Gastrocnemius medialis (tissue), 4 donors: Measurements from ENCODE around the gene PBX1. TPM values are rescaled to one million over a fixed set of nuclear protein-coding genes. Genes with fewer than 3 reads are reported as not detected.

Source experiments
- ATAC-seq, 2 donors: fragments of 150-250 bp; one replicate each; pipeline ENCODE4 v1.9.1; 2016
- DNase-seq, 2 donors: peaks; one replicate each; pipeline ENCODE4 v3.0.0-alpha.2; 2019
- H3K27ac ChIP-seq, 4 donors: fragments of 200-600 bp; sonication (generic); 1 replicate in 1 of 4; 2 replicates in 3 of 4; pipeline ENCODE4 v1.5.1; 2016 to 2018; ENCODE audit warnings: mild to moderate bottlenecking in 2 of 4, moderate library complexity in 1 of 4
- H3K27me3 ChIP-seq, 3 donors: fragments of 200-600 bp; sonication (generic) in 2 of 3; 1 replicate in 1 of 3; 2 replicates in 2 of 3; pipeline versions ENCODE4 v1.5.1 to v1.6.0; 2016 to 2019; ENCODE audit warnings: mild to moderate bottlenecking in 1 of 3, moderate library complexity in 1 of 3
- H3K36me3 ChIP-seq, 2 donors: fragments of 200-600 bp; sonication (generic) in 1 of 2; one replicate each; pipeline ENCODE4 v1.5.1; 2017 to 2018
- H3K4me1 ChIP-seq, 2 donors: fragments of 200-600 bp; sonication (generic) in 1 of 2; one replicate each; pipeline ENCODE4 v1.5.1; 2016 to 2017; ENCODE audit warnings: mild to moderate bottlenecking in 2 of 2
- H3K4me3 ChIP-seq, 4 donors: fragments of 200-600 bp; sonication (generic) in 3 of 4; 1 replicate in 1 of 4; 2 replicates in 3 of 4; pipeline ENCODE4 v1.5.1; 2016 to 2019; ENCODE audit warnings: mild to moderate bottlenecking in 2 of 4
- H3K9me3 ChIP-seq, 3 donors: fragments of 200-600 bp; sonication (generic) in 2 of 3; 1 replicate in 1 of 3; 2 replicates in 2 of 3; pipeline ENCODE4 v1.5.1; 2016 to 2019
- POLR2A ChIP-seq, 2 donors: fragments of 450-650 bp; IDR thresholded peaks; one replicate each; pipeline ENCODE4 v1.6.1; 2017; ENCODE audit warnings: antibody characterized with exemption in 2 of 2, mild to moderate bottlenecking in 2 of 2, moderate library complexity in 2 of 2
- in situ Hi-C, 4 donors: fragments of 200-750 bp; cut with MboI; loops; one replicate each; pipeline versions ENCODE4 v1.15.0 to v1.8.0; 2017; ENCODE audit warnings: low sequenced_read_pairs in 4 of 4
- intact Hi-C: fragments of 100-400 bp; cut with DNase I; formaldehyde crosslinking; loops from one replicate; pipeline ENCODE4 v1.15.1; 2023; ENCODE audit warnings: low total_unique reads
- total RNA-seq, 4 donors: library from RNA; depleted of rRNA; stranded (reverse); fragments of >200 nt; gene quantifications; one replicate each; pipeline versions ENCODE4 v1.1.0 to v1.2.3, GENCODE V29; 2016
- TF ChIP-seq, protein P1 (sequence below), 5 experiments: fragments of 450-650 bp in 3 of 5; fragments of 200-600 bp in 2 of 5; sonication (generic) in 2 of 5; IDR thresholded peaks in 4 of 5; conservative IDR thresholded peaks in 1 of 5; 1 replicate in 4 of 5; 2 replicates in 1 of 5; pipeline ENCODE4 v1.5.1; 2016 to 2019; ENCODE audit warnings: antibody characterized with exemption in 5 of 5, mild to moderate bottlenecking in 3 of 5, moderate library complexity in 3 of 5

Gene PBX1
- total RNA-seq, 4 donors from 2014 or later: 21.7 to 36.5 (median 29.0) TPM

DNA sequence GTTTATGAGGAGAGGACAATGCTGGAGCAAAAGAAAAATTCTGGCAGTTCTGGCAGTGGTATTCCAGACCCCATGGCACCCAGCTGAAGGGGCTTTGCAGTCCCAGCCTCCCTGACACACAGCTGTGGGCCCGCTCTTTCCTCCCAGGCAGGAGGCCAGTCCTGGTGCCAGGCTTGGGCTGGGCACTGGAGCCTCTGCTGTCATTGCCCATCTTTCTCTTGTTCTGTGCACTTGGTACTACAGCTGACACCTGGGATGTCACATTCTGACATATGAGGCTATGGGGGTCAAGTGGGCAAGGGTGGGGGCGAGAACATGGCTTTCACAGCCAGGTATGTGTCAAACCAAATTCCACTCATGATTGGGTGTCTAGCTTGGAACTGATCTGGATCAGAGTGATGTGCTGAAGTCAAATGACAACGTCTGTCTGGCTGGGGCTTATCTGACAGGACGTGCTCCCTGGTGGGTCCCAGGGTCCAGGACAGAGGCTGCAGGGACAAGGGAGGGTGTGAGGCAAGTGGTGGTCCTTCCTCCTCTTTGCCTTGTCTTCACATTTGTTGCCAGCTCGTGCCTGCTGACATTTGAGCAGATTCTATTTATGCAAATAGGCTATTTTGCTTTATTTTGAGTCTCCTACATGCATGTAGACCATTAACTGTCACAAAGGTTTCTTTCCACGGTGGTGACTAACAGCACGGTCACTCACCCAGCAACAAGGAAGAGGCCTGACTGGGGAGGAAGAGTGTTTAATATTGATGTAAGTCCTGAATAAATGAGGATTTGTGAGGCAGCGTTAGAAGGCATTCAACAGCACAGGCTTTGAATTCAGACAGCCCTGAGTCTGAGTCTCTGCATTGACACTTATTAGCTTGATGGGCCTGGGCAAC lies 336.3 kb downstream of the PBX1 start:
- TF ChIP-seq, protein P1, sequence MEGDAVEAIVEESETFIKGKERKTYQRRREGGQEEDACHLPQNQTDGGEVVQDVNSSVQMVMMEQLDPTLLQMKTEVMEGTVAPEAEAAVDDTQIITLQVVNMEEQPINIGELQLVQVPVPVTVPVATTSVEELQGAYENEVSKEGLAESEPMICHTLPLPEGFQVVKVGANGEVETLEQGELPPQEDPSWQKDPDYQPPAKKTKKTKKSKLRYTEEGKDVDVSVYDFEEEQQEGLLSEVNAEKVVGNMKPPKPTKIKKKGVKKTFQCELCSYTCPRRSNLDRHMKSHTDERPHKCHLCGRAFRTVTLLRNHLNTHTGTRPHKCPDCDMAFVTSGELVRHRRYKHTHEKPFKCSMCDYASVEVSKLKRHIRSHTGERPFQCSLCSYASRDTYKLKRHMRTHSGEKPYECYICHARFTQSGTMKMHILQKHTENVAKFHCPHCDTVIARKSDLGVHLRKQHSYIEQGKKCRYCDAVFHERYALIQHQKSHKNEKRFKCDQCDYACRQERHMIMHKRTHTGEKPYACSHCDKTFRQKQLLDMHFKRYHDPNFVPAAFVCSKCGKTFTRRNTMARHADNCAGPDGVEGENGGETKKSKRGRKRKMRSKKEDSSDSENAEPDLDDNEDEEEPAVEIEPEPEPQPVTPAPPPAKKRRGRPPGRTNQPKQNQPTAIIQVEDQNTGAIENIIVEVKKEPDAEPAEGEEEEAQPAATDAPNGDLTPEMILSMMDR (IDR thresholded peaks at IDR 0.05 in 4 of 5, conservative IDR thresholded peaks at IDR 0.05 in 1 of 5): no peak
- no peak for TF ChIP-seq POLR2A (IDR thresholded peaks at IDR 0.05)
- no peak for ATAC-seq
- no peak for DNase-seq
- intact Hi-C loops: no loop called here
- Histone ChIP-seq H3K4me1 (no peaks in the 10 kb centered on the region), H3K36me3 (no peaks in the 10 kb centered on the region), H3K9me3 (no peaks in the 10 kb centered on the region), H3K4me3 (no peak overlapping the region), H3K27me3 (no peaks in the 10 kb centered on the region), H3K27ac (no peak overlapping the region)
- in situ Hi-C loops: no loop called here

DNA sequence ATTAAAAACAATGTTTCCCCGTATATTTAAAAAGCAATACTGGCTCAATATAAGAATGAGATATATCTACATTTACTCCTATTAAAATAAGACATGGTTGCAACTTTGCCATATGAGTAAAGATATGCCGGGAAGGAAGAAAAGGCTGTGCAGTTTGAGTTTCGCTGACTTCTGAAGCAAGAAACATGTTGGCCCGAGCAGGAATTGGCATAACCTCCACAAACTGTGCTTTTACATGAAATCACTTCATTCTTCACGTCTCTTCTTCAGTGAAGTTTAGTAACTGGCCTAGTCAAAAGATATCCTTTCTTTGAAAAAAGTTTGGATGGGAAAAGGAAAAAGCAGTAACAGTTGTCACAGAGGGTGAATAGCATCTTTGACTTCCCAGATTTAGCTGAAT lies 342.0 kb downstream of the PBX1 start:
- H3K9me3 ChIP-seq: peaks cover 0 to 3% (median 0%) of the 10 kb centered on the region in 3 donors
- no peaks in the 10 kb centered on the region for H3K4me1 ChIP-seq
- intact Hi-C loops (no loop called here), in situ Hi-C loops (no loop called here)
- DNase-seq: no peak
- H3K27me3 ChIP-seq: no peaks in the 10 kb centered on the region
- H3K4me3 ChIP-seq: no peak overlapping the region
- no peak overlapping the region for H3K27ac ChIP-seq
- H3K36me3 ChIP-seq: no peaks in the 10 kb centered on the region
- ATAC-seq: no peak
- no peak for TF ChIP-seq POLR2A (IDR thresholded peaks at IDR 0.05)
- TF ChIP-seq, protein P1 (IDR thresholded peaks at IDR 0.05 in 4 of 5, conservative IDR thresholded peaks at IDR 0.05 in 1 of 5): no peak
